Mucosa of rectum (tissue), 2 donors: ENCODE data around the gene TNNI3K.

Experiments used
- H3K27ac ChIP-seq, 2 donors: one replicate each; pipeline ENCODE4 v1.7.0; 2013; ENCODE audit warnings: inconsistent platforms in 2 of 2, low read depth in 2 of 2, low read length in 2 of 2
- H3K27me3 ChIP-seq, 2 donors: one replicate each; pipeline ENCODE4 v1.7.0; 2013; ENCODE audit warnings: low read length in 2 of 2; ENCODE audit not compliant: control insufficient read depth in 2 of 2, insufficient read depth in 2 of 2
- H3K36me3 ChIP-seq, 2 donors: one replicate each; pipeline ENCODE4 v1.7.0; 2013; ENCODE audit warnings: low read length in 2 of 2; ENCODE audit not compliant: control insufficient read depth in 2 of 2, insufficient read depth in 2 of 2
- H3K4me1 ChIP-seq, 2 donors: one replicate each; pipeline ENCODE4 v1.7.0; 2013; ENCODE audit warnings: low read length in 2 of 2, mild to moderate bottlenecking in 1 of 2; ENCODE audit not compliant: control insufficient read depth in 2 of 2, insufficient read depth in 2 of 2
- H3K4me3 ChIP-seq, 2 donors: one replicate each; pipeline ENCODE4 v1.7.0; 2013; ENCODE audit warnings: low read length in 2 of 2
- H3K9ac ChIP-seq, 2 donors: one replicate each; pipeline ENCODE4 v1.7.0; 2013; ENCODE audit warnings: low read length in 2 of 2, low read depth in 1 of 2, mild to moderate bottlenecking in 1 of 2
- H3K9me3 ChIP-seq, 2 donors: one replicate each; pipeline ENCODE4 v1.7.0; 2013; ENCODE audit warnings: low read length in 2 of 2; ENCODE audit not compliant: control insufficient read depth in 2 of 2
- donor health status: healthy.
- donor health status: Normal muscosa, but diverticular disease.

Gene TNNI3K

DNA sequence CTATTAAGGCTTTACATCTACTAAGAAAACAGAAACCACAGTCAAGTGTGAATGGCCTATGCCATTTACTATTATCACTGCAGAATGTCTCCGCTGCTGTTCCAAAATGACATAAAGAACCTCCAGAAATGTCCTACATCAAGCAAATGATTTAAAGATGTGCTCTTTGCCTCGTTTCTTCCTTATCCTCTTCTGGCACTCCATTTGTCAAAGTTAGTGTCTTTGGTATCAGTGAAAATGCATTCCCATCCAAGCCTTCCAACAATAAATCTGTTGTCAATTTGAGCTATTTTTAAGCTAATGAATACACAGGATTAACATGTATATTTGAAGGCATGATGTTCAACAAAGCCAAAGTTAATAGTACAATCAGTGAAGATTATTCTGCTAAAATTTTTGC lies 171.6 kb downstream of the TNNI3K start:
- no peak overlapping the region for H3K4me3 ChIP-seq
- H3K9ac ChIP-seq, result no peak overlapping the region
- no peaks in the 10 kb centered on the region for H3K9me3 ChIP-seq
- no peaks in the 10 kb centered on the region for H3K36me3 ChIP-seq
- no peaks in the 10 kb centered on the region for H3K27me3 ChIP-seq
- no peak overlapping the region for H3K27ac ChIP-seq
- no peaks in the 10 kb centered on the region for H3K4me1 ChIP-seq

GRCh38 chr1:74407902-74408301 lies 172.7 kb downstream of the TNNI3K start:
- Histone ChIP-seq H3K27me3 (no peaks in the 10 kb centered on the region), H3K4me1 (no peaks in the 10 kb centered on the region), H3K9ac (no peak overlapping the region), H3K36me3 (no peaks in the 10 kb centered on the region), H3K9me3 (no peaks in the 10 kb centered on the region), H3K27ac (no peak overlapping the region), H3K4me3 (no peak overlapping the region)

DNA sequence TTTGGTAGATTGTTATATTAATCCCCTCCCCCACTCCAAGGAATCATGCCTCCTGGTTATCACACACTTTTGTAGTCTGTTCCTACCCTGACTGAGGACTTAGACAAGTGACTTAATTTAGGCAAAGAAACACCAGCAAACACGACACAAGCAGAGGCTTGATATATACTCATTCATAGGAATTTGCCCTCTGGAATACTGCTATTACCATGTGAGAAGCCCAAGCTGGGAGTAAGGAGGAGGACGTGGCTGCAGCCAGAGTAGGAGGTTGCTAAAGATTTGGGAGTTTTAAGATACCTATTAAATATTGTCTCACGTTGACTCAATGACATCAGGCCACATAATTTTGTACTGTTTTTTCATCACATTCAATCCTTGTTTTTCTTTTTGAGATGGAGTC lies 177.1 kb downstream of the TNNI3K start:
- H3K4me1 ChIP-seq, result no peaks in the 10 kb centered on the region

GRCh38 chr1:74415935-74416334 lies 180.7 kb downstream of the TNNI3K start:
- Histone ChIP-seq H3K9ac (no peak overlapping the region), H3K27ac (no peak overlapping the region), H3K9me3 (no peaks in the 10 kb centered on the region), H3K4me3 (no peak overlapping the region), H3K27me3 (no peaks in the 10 kb centered on the region), H3K36me3 (no peaks in the 10 kb centered on the region), H3K4me1 (no peaks in the 10 kb centered on the region)

More for the DNA sequence above, 177.1 kb downstream of the TNNI3K start:
- H3K9me3 ChIP-seq, result no peaks in the 10 kb centered on the region
- no peaks in the 10 kb centered on the region for H3K27me3 ChIP-seq
- H3K27ac ChIP-seq, result no peak overlapping the region
- H3K9ac ChIP-seq, result no peak overlapping the region
- H3K36me3 ChIP-seq, result no peaks in the 10 kb centered on the region
- H3K4me3 ChIP-seq, result no peak overlapping the region

DNA sequence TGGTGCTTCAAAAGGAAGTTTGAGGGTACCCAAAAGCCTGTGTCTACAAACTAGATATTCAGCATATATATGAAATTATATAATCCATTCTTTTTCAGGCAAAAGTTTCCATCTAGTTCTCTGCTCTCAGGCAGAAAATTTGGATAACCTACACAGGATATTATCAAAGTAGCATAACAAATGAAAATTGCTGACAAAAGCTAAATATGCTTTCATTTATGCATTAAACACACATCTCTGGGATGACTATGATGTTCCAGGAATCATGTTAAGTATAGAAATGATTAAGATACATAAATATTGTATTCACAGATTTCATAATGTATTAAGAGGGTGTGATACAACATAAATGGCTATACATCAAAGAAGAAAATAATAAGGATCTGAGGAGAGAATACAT lies 184.4 kb downstream of the TNNI3K start:
- H3K27ac ChIP-seq, result no peak overlapping the region
- H3K36me3 ChIP-seq, result no peaks in the 10 kb centered on the region
- no peaks in the 10 kb centered on the region for H3K4me1 ChIP-seq
- no peaks in the 10 kb centered on the region for H3K9me3 ChIP-seq
- H3K9ac ChIP-seq, result no peak overlapping the region
- no peaks in the 10 kb centered on the region for H3K27me3 ChIP-seq
- no peak overlapping the region for H3K4me3 ChIP-seq

DNA sequence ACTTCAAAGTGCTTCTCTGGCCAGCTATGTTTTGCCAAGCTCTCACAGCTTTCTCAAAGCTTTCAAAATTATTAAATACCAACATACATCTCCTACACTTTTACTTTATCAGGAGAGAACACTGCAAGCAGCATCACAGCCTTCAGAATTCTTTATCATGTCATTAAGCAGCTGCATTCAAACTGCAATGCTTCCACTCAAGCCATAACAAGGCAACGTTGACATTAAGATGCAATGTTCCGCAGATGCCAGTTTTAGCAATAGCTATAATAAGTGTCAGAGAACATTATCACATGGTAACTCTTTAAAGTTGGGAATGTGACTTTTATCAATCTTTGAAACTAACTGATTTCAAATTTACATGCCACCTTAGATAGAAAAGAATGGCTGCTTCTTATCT lies 185.3 kb downstream of the TNNI3K start:
- no peak overlapping the region for H3K4me3 ChIP-seq
- no peaks in the 10 kb centered on the region for H3K4me1 ChIP-seq
- no peak overlapping the region for H3K9ac ChIP-seq
- no peaks in the 10 kb centered on the region for H3K9me3 ChIP-seq
- H3K27ac ChIP-seq, result no peak overlapping the region
- no peaks in the 10 kb centered on the region for H3K36me3 ChIP-seq
- no peaks in the 10 kb centered on the region for H3K27me3 ChIP-seq

GRCh38 chr1:74422421-74423292 lies 187.5 kb downstream of the TNNI3K start:
- Histone ChIP-seq H3K4me1 (no peaks in the 10 kb centered on the region), H3K36me3 (no peaks in the 10 kb centered on the region), H3K27me3 (no peaks in the 10 kb centered on the region), H3K27ac (no peak overlapping the region), H3K9ac (no peak overlapping the region), H3K4me3 (no peak overlapping the region), H3K9me3 (no peaks in the 10 kb centered on the region)

DNA sequence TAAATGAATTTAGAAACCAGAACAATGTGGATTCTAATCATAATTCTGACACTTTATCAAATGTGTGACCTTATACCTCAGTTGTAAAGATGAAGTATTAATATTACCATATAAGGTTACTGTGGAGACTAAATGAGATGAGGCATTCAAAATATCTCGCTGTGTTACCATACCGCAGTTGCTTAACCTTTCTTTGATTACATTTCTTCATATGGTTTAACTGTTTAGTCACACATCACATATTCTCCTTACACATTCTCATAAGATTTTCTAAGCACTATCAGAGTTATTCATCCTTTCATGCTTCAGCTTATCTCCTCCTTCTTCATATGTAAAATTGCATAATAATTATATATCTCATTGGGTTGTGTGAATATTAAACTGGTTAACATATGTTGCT lies 188.3 kb downstream of the TNNI3K start:
- Histone ChIP-seq H3K36me3 (no peaks in the 10 kb centered on the region), H3K4me3 (no peak overlapping the region), H3K4me1 (no peaks in the 10 kb centered on the region), H3K9ac (no peak overlapping the region), H3K27ac (no peak overlapping the region), H3K9me3 (no peaks in the 10 kb centered on the region), H3K27me3 (no peaks in the 10 kb centered on the region)

GRCh38 chr1:74425676-74426075 lies 190.5 kb downstream of the TNNI3K start:
- no peak overlapping the region for H3K9ac ChIP-seq
- H3K4me3 ChIP-seq, result no peak overlapping the region
- no peaks in the 10 kb centered on the region for H3K27me3 ChIP-seq
- H3K36me3 ChIP-seq, result no peaks in the 10 kb centered on the region
- no peaks in the 10 kb centered on the region for H3K4me1 ChIP-seq
- H3K27ac ChIP-seq, result no peak overlapping the region
- no peaks in the 10 kb centered on the region for H3K9me3 ChIP-seq

DNA sequence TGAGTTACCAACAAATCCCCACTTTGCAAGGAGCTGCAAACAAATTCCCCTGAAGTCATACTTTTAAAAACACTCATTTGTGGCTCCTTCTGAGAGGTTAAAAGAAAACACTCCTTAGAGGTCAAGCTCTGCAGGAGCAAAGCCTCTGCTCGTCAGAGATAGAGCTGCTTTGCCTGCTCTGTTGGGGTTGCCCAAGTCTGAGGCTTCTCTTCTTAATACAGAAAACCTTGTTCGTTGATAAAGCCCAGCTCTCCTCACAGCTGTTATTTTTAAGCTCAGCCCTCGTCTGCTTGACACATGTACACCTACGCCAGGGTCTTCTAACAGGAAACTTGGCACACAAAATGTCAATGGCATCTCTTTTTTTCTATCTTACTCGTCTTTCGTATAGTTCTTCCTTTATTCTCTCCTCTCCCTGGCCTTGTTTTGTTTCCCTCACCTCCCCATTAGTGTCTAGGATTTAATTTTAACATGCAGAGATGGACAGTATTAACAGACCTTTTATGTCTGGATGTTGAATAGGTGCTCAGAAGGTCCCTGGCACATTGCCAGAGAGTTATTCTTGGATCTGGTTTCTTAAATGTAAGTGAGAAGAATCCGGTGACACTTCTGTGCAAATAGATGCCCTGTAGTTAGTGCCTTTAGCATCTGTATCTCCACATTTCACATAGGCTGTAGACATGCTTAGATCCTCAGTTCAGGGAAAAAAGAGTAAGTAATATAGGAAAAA lies 191.2 kb downstream of the TNNI3K start:
- Histone ChIP-seq H3K27me3 (no peaks in the 10 kb centered on the region), H3K27ac (no peak overlapping the region)

More for the DNA sequence above, 191.2 kb downstream of the TNNI3K start:
- no peaks in the 10 kb centered on the region for H3K36me3 ChIP-seq
- no peak overlapping the region for H3K9ac ChIP-seq
- no peaks in the 10 kb centered on the region for H3K9me3 ChIP-seq
- no peaks in the 10 kb centered on the region for H3K4me1 ChIP-seq
- H3K4me3 ChIP-seq, result no peak overlapping the region
